Thyroid gland (tissue), 4 donors: ENCODE results near the gene TAF6L.

ENCODE experiments used
- POLR2A ChIP-seq, 2 donors: fragments of 450-650 bp; IDR thresholded peaks; one replicate each; pipeline ENCODE4 v1.6.1; 2017; ENCODE audit warnings: antibody characterized with exemption in 2 of 2, mild to moderate bottlenecking in 2 of 2, moderate library complexity in 1 of 2
- TF ChIP-seq, protein P1 (sequence below), 6 experiments: fragments of 200-600 bp in 3 of 6; fragments of 450-650 bp in 3 of 6; sonication (generic) in 3 of 6; IDR thresholded peaks; one replicate each; pipeline ENCODE4 v1.5.1; 2016 to 2019; ENCODE audit warnings: antibody characterized with exemption in 6 of 6, mild to moderate bottlenecking in 2 of 6, inconsistent platforms in 1 of 6, moderate library complexity in 1 of 6

DNA sequence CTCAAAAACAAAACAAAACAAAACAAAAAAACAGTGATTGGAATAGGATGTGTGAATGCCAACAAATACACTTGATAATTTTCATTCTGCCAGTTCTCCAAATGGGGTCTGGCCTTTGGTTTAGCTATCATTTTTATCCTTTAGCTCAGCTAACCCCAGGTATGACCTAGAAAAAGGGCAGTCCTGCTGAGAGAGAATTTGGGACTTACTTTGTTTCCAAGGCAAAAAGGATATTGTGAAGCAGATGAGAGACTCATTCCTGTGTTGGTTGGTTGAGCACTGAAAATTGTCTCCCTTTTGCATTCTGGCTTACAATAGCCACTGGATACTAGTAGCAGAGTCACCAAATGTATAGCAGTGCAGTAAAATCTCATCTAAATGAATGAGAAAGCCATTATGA is 34.0 kb upstream of the TAF6L start:
- TF ChIP-seq, protein P1, sequence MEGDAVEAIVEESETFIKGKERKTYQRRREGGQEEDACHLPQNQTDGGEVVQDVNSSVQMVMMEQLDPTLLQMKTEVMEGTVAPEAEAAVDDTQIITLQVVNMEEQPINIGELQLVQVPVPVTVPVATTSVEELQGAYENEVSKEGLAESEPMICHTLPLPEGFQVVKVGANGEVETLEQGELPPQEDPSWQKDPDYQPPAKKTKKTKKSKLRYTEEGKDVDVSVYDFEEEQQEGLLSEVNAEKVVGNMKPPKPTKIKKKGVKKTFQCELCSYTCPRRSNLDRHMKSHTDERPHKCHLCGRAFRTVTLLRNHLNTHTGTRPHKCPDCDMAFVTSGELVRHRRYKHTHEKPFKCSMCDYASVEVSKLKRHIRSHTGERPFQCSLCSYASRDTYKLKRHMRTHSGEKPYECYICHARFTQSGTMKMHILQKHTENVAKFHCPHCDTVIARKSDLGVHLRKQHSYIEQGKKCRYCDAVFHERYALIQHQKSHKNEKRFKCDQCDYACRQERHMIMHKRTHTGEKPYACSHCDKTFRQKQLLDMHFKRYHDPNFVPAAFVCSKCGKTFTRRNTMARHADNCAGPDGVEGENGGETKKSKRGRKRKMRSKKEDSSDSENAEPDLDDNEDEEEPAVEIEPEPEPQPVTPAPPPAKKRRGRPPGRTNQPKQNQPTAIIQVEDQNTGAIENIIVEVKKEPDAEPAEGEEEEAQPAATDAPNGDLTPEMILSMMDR (IDR thresholded peaks at IDR 0.05): no peak
- TF ChIP-seq POLR2A (IDR thresholded peaks at IDR 0.05): no peak
